A549 (cell line): Measurements from ENCODE around the gene PRKCG. TPM values are rescaled to one million over a fixed set of nuclear protein-coding genes. Genes with fewer than 3 reads are reported as not detected.
A peak's percentile ranks its signal among the peaks of the same experiment; 100 is the strongest.

Source experiments
- BCL3 ChIP-seq: fragments of >200 bp; sonication (Bioruptor Twin); formaldehyde crosslinking; IDR thresholded peaks from 3 replicates; pipeline ENCODE4 v1.6.1; 2016
- CHD2 ChIP-seq: fragments of 150-350 bp; IDR thresholded peaks from 2 replicates; pipeline ENCODE4 v1.6.1; 2014; ENCODE audit warnings: low read length; ENCODE audit not compliant: partially characterized antibody
- CHD4 ChIP-seq: fragments of 200-600 bp; sonication (generic); IDR thresholded peaks from 2 replicates; pipeline ENCODE4 v1.6.1; 2016; ENCODE audit warnings: antibody characterized with exemption, mild to moderate bottlenecking, borderline replicate concordance
- E2F6 ChIP-seq: IDR thresholded peaks from 2 replicates; pipeline ENCODE4 v1.6.1; 2012; ENCODE audit warnings: low read depth, borderline replicate concordance
- FOSB ChIP-seq: fragments of 250-450 bp; sonication (Bioruptor Pico); IDR thresholded peaks from 2 replicates; pipeline ENCODE4 v1.5.0; 2020; ENCODE audit warnings: mild to moderate bottlenecking, moderate library complexity
- FOSL2 ChIP-seq, 2 experiments: fragments of 450-650 bp in 1 of 2; fragments of >200 bp in 1 of 2; sonication (Bioruptor Twin) in 1 of 2; formaldehyde crosslinking; IDR thresholded peaks; 2 replicates each; pipeline versions ENCODE4 v1.5.0 to v1.6.1; 2016 to 2020; ENCODE audit warnings: mild to moderate bottlenecking in 1 of 2, moderate library complexity in 1 of 2
- GATA3 ChIP-seq: IDR thresholded peaks from 2 replicates; pipeline ENCODE4 v1.6.1; 2012; ENCODE audit warnings: borderline replicate concordance
- HOXA7 ChIP-seq: fragments of 250-450 bp; sonication (Bioruptor Pico); IDR thresholded peaks from 2 replicates; pipeline ENCODE4 v1.5.0; 2020; ENCODE audit warnings: mild to moderate bottlenecking, moderate library complexity
- HOXB5 ChIP-seq: fragments of 250-450 bp; sonication (Bioruptor Pico); IDR thresholded peaks from 2 replicates; pipeline ENCODE4 v1.5.0; 2020; ENCODE audit warnings: mild to moderate bottlenecking, moderate library complexity
- MAX ChIP-seq: IDR thresholded peaks from 2 replicates; pipeline ENCODE4 v1.6.1; 2012
- NPAS2 ChIP-seq: fragments of 250-450 bp; sonication (Bioruptor Pico); IDR thresholded peaks from 2 replicates; pipeline ENCODE4 v1.8.0; 2022; ENCODE audit warnings: mild to moderate bottlenecking, moderate library complexity, borderline replicate concordance
- PBX3 ChIP-seq: IDR thresholded peaks from 2 replicates; pipeline ENCODE4 v1.6.1; 2012
- POLR2AphosphoS2 ChIP-seq: conservative IDR thresholded peaks from 2 replicates; pipeline ENCODE4 v1.6.1; 2012; ENCODE audit warnings: low read length, improper control_type of control experiment, inconsistent platforms
- REST ChIP-seq: fragments of 200-600 bp; sonication (generic); IDR thresholded peaks from 2 replicates; pipeline ENCODE4 v1.6.1; 2016; ENCODE audit warnings: antibody characterized with exemption, mild to moderate bottlenecking, moderate library complexity
- RFX5 ChIP-seq: fragments of 450-650 bp; IDR thresholded peaks from 2 replicates; pipeline ENCODE4 v1.7.1; 2014; ENCODE audit warnings: antibody characterized with exemption, mild to moderate bottlenecking, moderate library complexity
- RNF2 ChIP-seq: fragments of 200-600 bp; sonication (generic); IDR thresholded peaks from 2 replicates; pipeline ENCODE4 v1.6.1; 2016; ENCODE audit warnings: low read depth, mild to moderate bottlenecking, antibody characterized with exemption, moderate library complexity, borderline replicate concordance
- TFCP2L1 ChIP-seq: fragments of 250-450 bp; sonication (Bioruptor Pico); IDR thresholded peaks from 2 replicates; pipeline ENCODE4 v1.5.0; 2021; ENCODE audit warnings: mild to moderate bottlenecking
- TP53 ChIP-seq: fragments of 250-450 bp; sonication (Bioruptor Pico); IDR thresholded peaks from 2 replicates; pipeline ENCODE4 v1.5.0; 2021; ENCODE audit warnings: mild to moderate bottlenecking, moderate library complexity
- USF2 ChIP-seq: fragments of 450-650 bp; IDR thresholded peaks from 2 replicates; pipeline ENCODE4 v1.6.1; 2014; ENCODE audit warnings: antibody characterized with exemption
- ZFP36 ChIP-seq: fragments of 450-650 bp; IDR thresholded peaks from 2 replicates; pipeline ENCODE4 v1.6.1; 2014; ENCODE audit warnings: borderline replicate concordance; ENCODE audit not compliant: partially characterized antibody
- polyA plus RNA-seq, 4 experiments: library from polyadenylated mRNA; depleted of rRNA in 3 of 4; stranded (reverse); fragments of >200 nt; fragmentation: RNase III in 1 of 4; extraction: RNeasy Plus Mini Kit Qiagen cat#74134 plus additional on column Dnase treatment in 1 of 4; gene quantifications; 2 replicates in 3 of 4; 3 replicates in 1 of 4; pipeline ENCODE4 v1.2.3, GENCODE V29; 2011 to 2017

Gene PRKCG
- polyA plus RNA-seq, 2 of the 4 experiments (the other 2 are of a cell fraction) = 0.61 to 0.81 TPM

- TF ChIP-seq BCL3 (no peak), NPAS2 (CRISPR knock-in tag) (no peak), CHD2 (no peak), PBX3 (no peak), REST (no peak), TFCP2L1 (CRISPR knock-in tag) (no peak; the same call in 1 of the 2 replicates), CHD4 (no peak), HOXA7 (CRISPR knock-in tag) (0 out of 2 replicates have a peak, but pooled peaks have one; percentile 24), FOSL2 (IDR thresholded peaks at IDR 0.05) (no peak), FOSL2 (CRISPR knock-in tag; IDR thresholded peaks at IDR 0.05) (peak; percentile 41), TP53 (CRISPR knock-in tag) (peak; percentile 52; the same call in 1 of the 2 replicates), USF2 (peak; percentile 60; the same call in 1 of the 2 replicates), GATA3 (peak; percentile 81), MAX (peak; percentile 82), E2F6 (no peak; the same call in 1 of the 2 replicates), POLR2AphosphoS2 (no peak), ZFP36 (no peak), RFX5 (no peak), RNF2 (no peak), HOXB5 (peak; percentile 85; the same call in 1 of the 2 replicates), FOSB (no peak)
- TF ChIP-seq, all 56 proteins: peak for 23
These were observed 17.6 kb upstream of the PRKCG start (continued) for GRCh38 chr19:53864308-53864836.
